HG02642 (cell line): Measurements from ENCODE around the gene PACSIN2.

Source experiments
- ATAC-seq: cut with Tn5 transposase; IDR thresholded peaks from one replicate; pipeline ENCODE4 v1.9.1; 2021; ENCODE audit warnings: mild to moderate bottlenecking; ENCODE audit not compliant: unreplicated experiment, poor library complexity

The PACSIN2 gene

DNA sequence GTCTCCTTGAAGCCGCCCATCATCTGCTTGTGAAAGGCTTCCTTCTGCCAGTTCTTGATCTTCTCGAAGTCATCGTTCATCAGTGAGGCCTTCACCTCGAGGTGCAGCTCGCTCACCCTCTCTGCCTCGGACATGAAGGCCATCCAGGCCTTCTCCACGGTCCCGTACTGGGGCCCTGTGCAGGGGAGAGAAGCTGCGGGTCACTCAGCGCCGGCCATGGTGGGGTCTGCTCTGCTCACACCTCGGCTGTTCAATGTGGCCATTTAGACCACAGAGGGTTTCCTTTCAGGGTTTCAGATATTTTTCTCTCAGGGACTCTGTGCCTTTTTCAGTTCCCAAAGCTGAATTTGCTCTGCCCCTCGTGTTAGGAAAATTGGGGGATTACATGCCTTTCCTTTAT lies 123.9 kb downstream of the PACSIN2 start:
- no peak for ATAC-seq

DNA sequence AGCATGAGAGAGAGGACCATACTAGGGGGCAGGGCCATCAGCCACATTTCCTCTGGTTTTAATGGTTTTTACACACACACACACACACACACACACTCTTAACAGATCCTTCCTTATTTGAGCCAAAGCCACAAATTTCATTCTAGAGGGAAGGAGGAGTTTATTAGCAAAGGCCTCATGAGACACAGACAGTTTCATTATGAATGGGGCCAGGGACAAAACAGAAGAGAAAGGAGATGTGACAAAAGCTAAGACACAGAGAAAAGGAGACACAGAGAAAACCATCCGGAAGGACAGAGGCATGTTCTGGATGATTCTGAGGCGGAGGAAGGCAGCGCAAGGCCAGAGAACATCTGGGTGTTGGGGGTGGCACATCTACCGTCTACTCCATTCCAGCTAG lies 125.6 kb downstream of the PACSIN2 start:
- peak; percentile 49 for ATAC-seq

DNA sequence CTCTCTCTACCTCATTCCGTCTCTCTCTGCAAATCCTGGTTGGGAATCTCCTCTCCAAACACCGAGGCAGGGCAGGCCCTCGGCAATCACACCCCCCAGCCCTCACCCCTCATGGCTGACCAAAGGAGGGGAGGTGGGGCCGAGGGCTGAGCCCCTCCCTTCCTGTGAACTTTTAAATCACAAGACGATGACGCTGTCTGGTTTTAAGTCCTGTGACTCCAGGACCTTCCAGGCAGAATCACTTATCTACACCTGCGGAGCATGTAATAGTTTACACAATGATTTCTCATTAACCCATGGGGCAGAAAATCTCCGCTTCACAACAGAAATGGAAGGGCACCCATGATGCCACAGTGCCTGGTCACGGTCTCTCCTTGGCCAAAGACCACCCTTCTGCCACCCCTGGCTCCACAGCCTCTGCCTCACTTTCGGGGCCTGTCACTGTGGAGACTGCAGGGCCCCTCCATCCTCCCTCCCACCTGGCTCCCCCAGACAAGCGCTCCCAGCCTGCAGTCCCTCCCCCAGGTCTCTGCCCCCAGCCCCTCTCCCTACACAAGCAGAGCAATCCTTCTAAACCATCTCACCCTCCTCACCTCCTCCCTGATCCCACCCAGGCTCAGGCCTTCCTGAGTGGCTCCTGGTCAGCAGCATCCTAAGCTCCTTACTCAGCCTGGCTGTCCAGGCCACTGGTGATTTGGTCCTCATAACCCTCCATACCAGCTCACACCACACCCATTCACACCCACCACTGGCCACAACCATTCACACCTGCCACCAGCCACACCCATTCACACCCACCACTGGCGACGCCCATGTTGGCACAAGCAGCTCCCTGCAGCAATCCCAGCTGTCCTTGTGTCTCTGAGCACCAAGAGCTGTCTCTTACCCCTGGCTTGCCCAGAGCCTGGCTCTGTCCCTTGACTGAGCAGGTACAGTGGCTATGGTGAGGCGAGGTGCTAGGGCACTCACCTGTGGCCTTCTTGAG lies 127.1 kb downstream of the PACSIN2 start:
- ATAC-seq = no peak

- no peak for ATAC-seq
Measured at GRCh38 chr22:42887120-42887519, 127.8 kb downstream of the PACSIN2 start.

- ATAC-seq = no peak
Measured at GRCh38 chr22:42885446-42885845, 129.5 kb downstream of the PACSIN2 start.

DNA sequence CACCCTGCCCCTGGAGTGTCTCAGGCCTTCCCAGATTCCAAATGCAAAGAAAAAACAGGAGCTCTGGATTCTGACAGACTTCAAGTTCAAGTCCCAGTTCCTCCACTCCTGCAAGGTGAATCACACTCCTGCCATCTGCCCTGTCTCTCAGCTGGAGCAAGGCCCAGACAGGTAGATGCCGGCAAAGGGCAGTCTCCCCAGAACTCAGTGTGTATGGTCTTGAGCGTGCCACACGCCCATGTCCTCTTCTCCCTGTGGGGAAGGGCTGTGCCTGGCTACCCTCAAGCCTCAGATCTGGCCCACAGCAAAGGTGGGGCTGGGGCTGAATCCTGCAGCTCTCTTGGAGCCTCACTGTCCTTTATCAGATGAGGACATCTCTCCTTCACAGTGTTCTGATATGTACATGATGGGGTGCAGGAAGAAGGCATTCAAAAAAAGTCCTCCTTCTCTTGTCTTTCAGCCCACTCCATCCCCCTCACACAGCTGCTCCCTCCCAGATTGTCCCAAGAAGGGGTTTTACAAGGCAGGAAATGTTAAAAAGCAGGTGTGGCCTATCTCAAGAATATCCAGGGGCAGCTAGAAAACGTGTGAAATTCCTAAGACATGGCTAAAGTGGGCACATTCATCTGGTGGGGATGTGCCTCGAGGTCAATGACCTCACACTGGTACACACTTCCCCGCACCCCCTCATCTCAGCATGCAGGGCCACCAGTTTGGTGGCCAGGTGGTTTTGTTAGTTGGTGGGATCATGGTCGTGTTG lies 130.2 kb downstream of the PACSIN2 start:
- no peak for ATAC-seq

GRCh38 chr22:42883970-42884369 lies 131.0 kb downstream of the PACSIN2 start:
- ATAC-seq = no peak

GRCh38 chr22:42883121-42883520 lies 131.8 kb downstream of the PACSIN2 start:
- ATAC-seq = no peak

GRCh38 chr22:42881982-42882656 lies 132.8 kb downstream of the PACSIN2 start:
- no peak for ATAC-seq

DNA sequence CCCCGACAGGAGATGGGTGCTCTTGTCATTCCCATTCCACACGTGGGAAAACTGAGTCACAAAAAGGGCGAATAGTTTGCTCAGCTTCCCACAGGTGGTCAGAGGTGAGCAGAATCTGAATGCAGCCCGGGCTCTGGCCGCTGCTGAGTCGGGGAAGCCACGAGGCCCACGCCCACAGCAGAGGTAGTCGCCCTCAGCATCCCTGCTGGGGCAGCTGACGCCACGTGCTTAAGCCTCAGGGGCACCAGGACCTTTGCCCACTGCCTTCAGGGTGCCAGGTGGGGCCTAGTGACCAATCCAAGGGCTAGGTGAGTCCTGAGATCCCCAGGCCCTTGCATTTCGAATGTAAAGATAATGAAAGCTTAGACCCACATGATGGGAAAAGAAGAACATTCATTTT lies 133.7 kb downstream of the PACSIN2 start:
- ATAC-seq = no peak

DNA sequence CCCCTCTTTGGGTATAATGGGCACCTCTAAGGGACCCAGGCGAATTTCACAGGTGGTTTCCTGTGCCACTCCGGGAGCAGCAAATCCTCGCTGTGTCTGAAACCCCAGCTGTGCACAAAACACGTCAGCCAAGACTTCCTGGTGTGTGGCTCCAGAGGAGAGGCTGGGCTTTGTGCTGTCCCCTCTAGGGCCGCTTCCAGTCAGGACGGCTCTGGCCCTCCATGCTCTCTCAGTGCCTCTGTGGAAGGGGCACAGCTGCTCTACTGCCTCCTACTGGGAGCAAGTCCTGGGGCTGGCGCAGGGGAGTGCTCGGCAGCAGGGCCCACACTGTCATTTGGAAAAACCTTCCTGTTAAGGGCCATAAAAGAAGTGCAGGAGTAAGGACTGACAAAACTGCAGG lies 134.1 kb downstream of the PACSIN2 start:
- no peak for ATAC-seq

DNA sequence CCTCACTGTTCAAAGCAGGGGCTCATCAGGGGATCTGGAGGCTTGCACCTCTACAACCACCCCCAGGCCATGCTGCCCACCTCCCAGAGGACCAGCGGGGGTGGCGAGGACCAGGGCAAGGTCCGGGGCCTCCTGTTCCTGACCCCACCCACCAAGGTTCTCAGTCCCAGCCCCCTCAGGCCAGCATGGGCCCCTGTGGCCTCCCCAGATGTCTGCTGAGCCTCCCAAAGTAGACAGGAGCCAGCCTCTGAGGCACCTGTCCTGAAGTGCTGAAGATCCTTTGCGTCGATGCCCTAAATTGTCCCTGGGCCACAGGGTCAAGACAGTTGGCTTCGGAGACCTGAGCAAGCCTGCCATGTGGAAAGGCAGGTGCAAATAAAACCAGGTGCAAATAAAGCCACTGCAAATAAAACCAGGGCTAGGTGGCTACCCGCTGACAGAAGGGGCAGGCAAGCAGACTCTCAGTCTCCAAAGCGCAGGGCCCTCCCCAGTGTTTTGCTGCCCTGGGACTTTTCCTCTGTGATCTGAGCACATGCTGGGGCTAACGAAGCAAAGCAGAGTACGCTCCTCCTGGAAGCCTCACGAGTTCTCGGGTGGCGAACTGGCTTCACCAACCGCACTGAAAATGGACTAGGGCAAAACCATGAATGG lies 135.5 kb downstream of the PACSIN2 start:
- no peak for ATAC-seq

GRCh38 chr22:42878561-42879305 lies 136.2 kb downstream of the PACSIN2 start:
- ATAC-seq = no peak

- ATAC-seq = no peak
Measured at GRCh38 chr22:42877597-42878340, 137.2 kb downstream of the PACSIN2 start.

DNA sequence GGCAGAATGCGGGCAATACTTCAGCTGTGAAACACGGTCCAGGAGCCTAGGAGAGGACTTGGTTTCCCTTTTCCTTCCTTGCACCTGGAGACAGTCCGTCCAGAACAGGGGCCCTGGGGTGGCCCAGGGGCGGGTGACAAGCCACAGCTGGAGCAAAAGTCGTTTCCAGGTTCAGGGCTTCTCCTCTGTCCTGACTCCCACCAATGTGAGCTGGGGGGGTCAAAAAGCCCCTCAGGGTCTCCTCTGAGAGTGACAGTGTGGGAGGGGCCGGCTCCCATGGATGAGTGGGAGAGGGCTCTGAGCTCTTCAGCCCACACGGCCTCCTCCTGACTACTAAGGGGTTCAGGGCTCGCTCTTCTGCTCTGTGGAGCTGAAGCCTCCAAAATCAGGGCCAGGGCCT lies 137.8 kb downstream of the PACSIN2 start:
- no peak for ATAC-seq

DNA sequence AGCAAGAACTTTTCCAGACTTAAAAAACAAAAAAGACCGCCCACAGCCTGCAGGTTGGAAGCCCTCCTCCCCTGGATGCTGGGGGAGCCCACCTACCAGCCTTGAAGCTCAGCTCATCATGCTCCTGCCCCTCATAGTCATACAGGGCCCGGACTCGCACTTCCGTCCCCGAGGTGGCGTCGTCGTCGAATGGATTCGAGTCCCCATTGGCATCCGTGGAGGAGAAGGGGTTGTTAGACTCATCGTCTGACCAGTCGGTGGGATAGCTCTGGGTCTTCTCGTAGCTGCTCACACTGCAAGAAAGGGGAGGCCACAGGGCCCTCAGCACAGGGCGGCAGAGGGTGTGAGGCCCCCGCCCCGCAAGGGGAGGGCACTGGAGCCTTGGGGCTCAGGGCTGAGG lies 138.9 kb downstream of the PACSIN2 start:
- ATAC-seq = no peak

GRCh38 chr22:42874010-42874409 lies 140.9 kb downstream of the PACSIN2 start:
- ATAC-seq = no peak

GRCh38 chr22:42873356-42873755 lies 141.6 kb downstream of the PACSIN2 start:
- no peak for ATAC-seq

GRCh38 chr22:42872821-42873220 lies 142.1 kb downstream of the PACSIN2 start:
- no peak for ATAC-seq
